Fibroblast of the conjunctiva (primary cell): ENCODE results near the gene ELMOD2.

Source experiments
- DNase-seq: peaks from one replicate; pipeline ENCODE4 v3.0.0-alpha.2; 2010; ENCODE audit warnings: low read depth

Gene ELMOD2

GRCh38 chr4:140584439-140584838, 60.5 kb downstream of the ELMOD2 start:
- DNase-seq: no peak

GRCh38 chr4:140595065-140595464, 71.1 kb downstream of the ELMOD2 start:
- DNase-seq: no peak

GRCh38 chr4:140600408-140600807, 76.4 kb downstream of the ELMOD2 start:
- no peak for DNase-seq

DNA sequence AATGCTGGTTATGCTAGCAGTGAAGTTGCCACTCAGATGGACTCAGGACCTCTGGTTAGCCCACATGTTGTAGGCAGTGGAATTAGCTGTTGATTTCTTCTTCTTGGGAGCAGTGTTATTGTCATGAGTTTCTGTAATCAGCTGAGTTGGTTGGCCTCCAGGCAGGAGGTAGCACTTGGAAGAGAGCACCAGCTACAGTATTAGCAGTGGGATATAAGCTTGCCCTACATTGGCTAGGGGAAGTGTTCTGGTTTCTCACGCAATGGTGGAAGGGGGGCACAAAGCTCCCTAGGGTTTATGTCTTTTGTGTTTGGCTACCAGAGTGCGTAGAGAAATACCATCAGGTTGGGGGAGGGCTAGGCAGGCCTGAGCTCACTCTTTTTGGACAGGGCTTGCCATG, 78.7 kb downstream of the ELMOD2 start:
- DNase-seq: no peak

- DNase-seq: no peak
Measured at GRCh38 chr4:140603286-140603685, 79.3 kb downstream of the ELMOD2 start.
